Glutamatergic neuron (in vitro differentiated cells): ENCODE measurements around the gene BABAM2. TPM values are rescaled to one million over a fixed set of nuclear protein-coding genes. Genes with fewer than 3 reads are reported as not detected.

ENCODE experiments used
- DNase-seq: peaks from one replicate; pipeline ENCODE4 v3.0.0; 2022
- H3K27ac Mint-ChIP-seq: one replicate; pipeline ENCODE4 v1.8.0; 2020; ENCODE audit warnings: mild to moderate bottlenecking, mixed read lengths, inconsistent platforms; ENCODE audit not compliant: unreplicated experiment
- H3K27me3 Mint-ChIP-seq: one replicate; pipeline ENCODE4 v1.8.0; 2020; ENCODE audit warnings: mild to moderate bottlenecking, moderate library complexity, mixed read lengths, inconsistent platforms; ENCODE audit not compliant: unreplicated experiment
- H3K36me3 Mint-ChIP-seq: one replicate; pipeline ENCODE4 v1.8.0; 2020; ENCODE audit warnings: mild to moderate bottlenecking, mixed read lengths, inconsistent platforms; ENCODE audit not compliant: unreplicated experiment
- H3K4me1 Mint-ChIP-seq: one replicate; pipeline ENCODE4 v1.8.0; 2020; ENCODE audit warnings: mild to moderate bottlenecking, low read depth, mixed read lengths, inconsistent platforms; ENCODE audit not compliant: unreplicated experiment
- H3K4me3 Mint-ChIP-seq: one replicate; pipeline ENCODE4 v1.8.0; 2020; ENCODE audit warnings: mild to moderate bottlenecking, mixed read lengths, inconsistent platforms; ENCODE audit not compliant: unreplicated experiment
- H3K9me3 Mint-ChIP-seq: one replicate; pipeline ENCODE4 v1.8.0; 2020; ENCODE audit warnings: mild to moderate bottlenecking, moderate library complexity, mixed read lengths, inconsistent platforms; ENCODE audit not compliant: unreplicated experiment
- CTCF ChIP-seq: fragments of 200-600 bp; sonication (generic); IDR thresholded peaks from one replicate; pipeline ENCODE4 v1.5.0; 2021; ENCODE audit not compliant: partially characterized antibody, unreplicated experiment
- total RNA-seq: library from RNA; stranded (reverse); fragmentation: NEBNext Ultra II Directional; extraction: Animal tissue kit (Norgen Biotek cat#: 25700); gene quantifications from one replicate; pipeline ENCODE4 v1.2.1, GENCODE V29; 2021; ENCODE audit not compliant: unreplicated experiment

The BABAM2 gene
- total RNA-seq, 1 donor from 2014 or later, result 29.9 TPM

DNA sequence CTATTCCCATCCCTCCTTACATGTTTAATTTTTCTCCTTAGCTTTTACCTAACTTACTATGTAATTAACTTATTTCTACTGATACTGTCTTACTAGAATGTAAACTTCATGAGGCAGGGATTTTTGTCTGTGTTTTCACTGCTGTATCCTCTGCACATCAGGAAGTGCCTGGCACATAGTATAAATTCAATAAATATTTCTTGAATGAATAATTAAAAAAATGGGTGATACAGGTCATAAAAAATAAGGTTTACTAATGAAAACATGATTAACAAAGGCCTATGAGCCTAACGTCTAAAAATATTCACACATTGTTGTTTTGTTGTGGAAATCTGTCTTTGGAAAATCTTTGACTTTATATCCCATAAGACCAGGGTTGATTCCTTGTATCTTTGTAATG lies 4.9 kb upstream of the BABAM2 start:
- Mint-ChIP-seq H3K27me3 (no peaks in the 10 kb centered on the region), H3K4me1 (no peaks in the 10 kb centered on the region), H3K9me3 (peaks cover 4% of the 10 kb centered on the region), H3K4me3 (no peak overlapping the region), H3K27ac (no peak overlapping the region), H3K36me3 (no peaks in the 10 kb centered on the region)
- DNase-seq, result no peak
- no peak for TF ChIP-seq CTCF

DNA sequence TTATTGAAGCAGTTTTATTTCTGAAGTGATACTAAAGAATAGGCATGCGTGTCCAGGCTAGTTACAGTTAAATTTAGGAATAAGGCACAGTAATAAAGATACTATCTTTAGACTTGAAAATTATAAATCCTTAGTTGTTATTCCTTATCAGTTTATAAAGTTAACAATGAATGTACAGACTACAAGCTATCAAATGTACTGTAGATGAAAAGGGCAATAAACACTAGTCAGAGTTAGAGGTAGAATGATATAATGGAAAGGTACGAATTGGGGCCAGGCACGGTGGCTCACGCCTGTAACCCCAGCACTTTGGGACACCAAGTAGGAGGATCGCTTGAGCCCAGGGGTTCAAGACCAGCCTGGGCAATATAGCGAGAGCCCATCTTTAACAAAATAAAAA lies 4.2 kb upstream of the BABAM2 start:
- Mint-ChIP-seq H3K36me3 (no peaks in the 10 kb centered on the region), H3K4me1 (no peaks in the 10 kb centered on the region), H3K27ac (no peak overlapping the region), H3K4me3 (no peak overlapping the region), H3K27me3 (peaks cover 4% of the 10 kb centered on the region), H3K9me3 (peaks cover 9% of the 10 kb centered on the region)
- no peak for TF ChIP-seq CTCF
- no peak for DNase-seq

- Mint-ChIP-seq H3K27ac (no peak overlapping the region), H3K4me1 (no peaks in the 10 kb centered on the region), H3K4me3 (no peak overlapping the region), H3K27me3 (peaks cover 4% of the 10 kb centered on the region), H3K36me3 (no peaks in the 10 kb centered on the region), H3K9me3 (peaks cover 9% of the 10 kb centered on the region)
- DNase-seq, result no peak
- no peak for TF ChIP-seq CTCF
These were observed 3.4 kb upstream of the BABAM2 start for GRCh38 chr2:27887111-27887510.

GRCh38 chr2:27887830-27888229 lies 2.7 kb upstream of the BABAM2 start:
- DNase-seq, result no peak
- H3K9me3 Mint-ChIP-seq, result peaks cover 9% of the 10 kb centered on the region
- no peak for TF ChIP-seq CTCF
- H3K4me1 Mint-ChIP-seq, result no peaks in the 10 kb centered on the region
- no peaks in the 10 kb centered on the region for H3K36me3 Mint-ChIP-seq
- peaks cover 4% of the 10 kb centered on the region for H3K27me3 Mint-ChIP-seq
- no peak overlapping the region for H3K27ac Mint-ChIP-seq
- H3K4me3 Mint-ChIP-seq, result no peak overlapping the region

DNA sequence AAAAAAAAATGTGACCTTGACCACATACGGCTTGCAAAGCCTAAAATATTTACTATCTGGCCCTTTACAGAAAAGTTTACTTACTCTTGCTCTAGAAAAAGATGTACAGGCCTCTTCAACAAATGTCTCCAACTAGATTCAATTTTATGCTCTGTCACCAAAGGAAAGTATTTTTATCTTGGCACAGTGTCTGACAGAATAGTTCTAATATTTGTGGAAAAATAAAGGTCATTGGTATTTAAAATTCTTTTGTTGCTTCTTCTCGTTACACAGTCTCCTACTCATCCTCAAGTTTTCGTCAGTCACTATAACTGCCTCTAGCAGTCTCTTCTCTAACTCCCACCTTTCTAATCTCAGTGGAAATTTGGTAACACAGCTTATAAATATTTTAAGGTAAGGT lies 1.7 kb upstream of the BABAM2 start:
- DNase-seq, result no peak
- Mint-ChIP-seq H3K36me3 (no peaks in the 10 kb centered on the region), H3K27me3 (peaks cover 4% of the 10 kb centered on the region), H3K4me1 (no peaks in the 10 kb centered on the region), H3K9me3 (peaks cover 9% of the 10 kb centered on the region), H3K27ac (no peak overlapping the region), H3K4me3 (no peak overlapping the region)
- no peak for TF ChIP-seq CTCF
